Activated CD4-positive, alpha-beta T cell treated with anti-CD3 and anti-CD28 coated beads, Interleukin-2, amount 10 ng/mL, durations not matched to agents 24 days and 14 days (primary cell): Measurements from ENCODE around the gene PCDH18. TPM values are rescaled to one million over a fixed set of nuclear protein-coding genes. Genes with fewer than 3 reads are reported as not detected.

ENCODE experiments used
- DNase-seq: peaks from one replicate; pipeline ENCODE4 v3.0.0; 2022
- H3K27ac Mint-ChIP-seq: one replicate; pipeline ENCODE4 v1.8.0; 2022; ENCODE audit warnings: mild to moderate bottlenecking, mixed read lengths
- H3K27me3 Mint-ChIP-seq: one replicate; pipeline ENCODE4 v1.8.0; 2022; ENCODE audit warnings: mixed read lengths
- H3K36me3 Mint-ChIP-seq: one replicate; pipeline ENCODE4 v1.8.0; 2022; ENCODE audit warnings: low read depth, mild to moderate bottlenecking, mixed read lengths
- H3K4me1 Mint-ChIP-seq: one replicate; pipeline ENCODE4 v1.8.0; 2021; ENCODE audit warnings: mixed read lengths
- H3K4me3 Mint-ChIP-seq: one replicate; pipeline ENCODE4 v1.8.0; 2022; ENCODE audit warnings: mild to moderate bottlenecking, moderate library complexity, mixed read lengths
- H3K9me3 Mint-ChIP-seq: one replicate; pipeline ENCODE4 v1.8.0; 2021; ENCODE audit warnings: mixed read lengths
- intact Hi-C: fragments of 100-400 bp; cut with micrococcal nuclease; formaldehyde crosslinking; loops from one replicate; pipeline ENCODE4 v1.15.1; 2023
- total RNA-seq: library from RNA; stranded (reverse); gene quantifications from 2 replicates; pipeline ENCODE4 v1.2.3, GENCODE V29; 2022

Gene PCDH18
- total RNA-seq, 1 donor from 2014 or later = not detected

DNA sequence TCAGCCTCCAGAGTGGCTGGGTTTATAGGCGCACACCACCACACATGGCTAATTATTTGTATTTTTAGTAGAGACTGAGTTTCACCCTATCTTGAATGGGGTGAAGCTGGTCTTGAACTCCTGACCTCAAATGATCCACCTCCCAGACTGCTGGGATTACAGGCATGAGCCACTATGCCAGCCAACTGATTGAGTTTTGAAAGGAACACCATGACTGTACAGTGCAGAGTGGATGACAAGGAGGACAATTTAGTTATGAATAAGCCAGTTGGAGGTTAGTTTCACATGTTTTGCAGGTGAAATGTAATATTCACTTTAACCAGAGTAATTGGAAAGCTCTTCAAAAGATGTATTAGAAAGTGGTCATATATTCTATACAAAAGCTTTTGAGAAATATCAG, 60.8 kb downstream of the PCDH18 start:
- no peak overlapping the region for H3K27ac Mint-ChIP-seq
- no peaks in the 10 kb centered on the region for H3K36me3 Mint-ChIP-seq
- intact Hi-C loops = no loop called here
- H3K27me3 Mint-ChIP-seq = no peaks in the 10 kb centered on the region
- no peaks in the 10 kb centered on the region for H3K9me3 Mint-ChIP-seq
- no peak for DNase-seq
- no peaks in the 10 kb centered on the region for H3K4me1 Mint-ChIP-seq
- no peak overlapping the region for H3K4me3 Mint-ChIP-seq

DNA sequence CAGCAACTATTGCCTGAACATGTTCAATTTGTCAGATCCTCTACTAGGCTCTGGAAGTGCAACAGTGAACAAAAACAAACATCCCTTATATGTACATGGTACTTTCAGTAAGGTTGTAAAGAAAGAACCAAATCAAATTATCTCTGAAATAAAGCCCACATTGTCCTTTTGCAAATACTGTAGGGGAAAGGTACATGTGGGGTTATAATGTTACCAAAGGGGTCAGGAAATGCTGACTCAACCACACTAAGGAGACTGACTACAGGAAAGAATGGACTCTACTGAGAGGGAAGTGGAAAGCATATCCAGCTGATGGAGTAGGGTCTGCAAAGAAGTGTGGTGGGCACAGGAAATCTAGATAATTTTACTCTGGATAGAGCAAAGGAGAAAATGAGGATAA, 61.5 kb downstream of the PCDH18 start:
- Mint-ChIP-seq H3K27me3 (no peaks in the 10 kb centered on the region), H3K27ac (no peak overlapping the region), H3K9me3 (peaks cover 3% of the 10 kb centered on the region), H3K36me3 (no peaks in the 10 kb centered on the region), H3K4me3 (no peak overlapping the region), H3K4me1 (no peaks in the 10 kb centered on the region)
- intact Hi-C loops = no loop called here
- DNase-seq = no peak
